Measurements from ENCODE around the gene TLE1. TPM values are rescaled to one million over a fixed set of nuclear protein-coding genes. Genes with fewer than 3 reads are reported as not detected.

TLE1 gene
- total RNA-seq, 2 experiments from 2014 or later = 0.07 to 0.23 TPM

DNA sequence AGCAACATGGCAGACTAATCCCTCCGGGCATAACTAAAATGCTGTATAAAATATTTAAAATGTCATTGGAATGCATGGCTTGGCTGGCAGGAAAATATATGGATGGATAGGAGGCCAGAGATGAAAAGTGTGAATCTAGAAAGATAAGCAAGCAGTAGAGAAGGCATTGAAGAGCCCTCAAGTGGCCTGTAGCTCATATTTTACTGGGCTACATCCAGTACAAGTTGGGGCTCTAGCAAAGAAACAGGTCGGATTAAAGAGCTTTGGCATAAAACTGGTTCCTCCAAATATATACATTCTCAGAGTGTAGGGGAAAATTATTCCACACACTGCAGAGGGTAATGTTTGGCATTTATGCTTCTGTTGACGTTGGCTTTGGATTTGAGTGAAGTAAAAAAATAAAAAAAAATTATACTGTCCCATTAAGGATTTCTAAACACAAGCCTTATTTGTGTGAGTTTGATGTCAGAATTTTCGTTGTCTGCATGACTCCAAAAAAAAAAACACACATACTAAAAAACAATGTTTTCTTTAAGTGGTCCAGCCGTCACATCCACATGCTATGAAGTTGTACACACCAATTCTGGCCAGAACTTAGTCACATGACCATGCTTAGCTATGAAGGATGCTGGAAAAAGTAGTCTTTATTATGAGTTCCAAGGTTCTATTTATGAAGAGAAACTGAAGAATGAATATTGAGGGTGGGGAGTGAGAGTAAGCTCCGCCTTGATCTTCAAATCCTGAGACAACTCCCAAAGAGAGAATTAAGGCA, 147.0 kb downstream of the TLE1 start:
- POLR2A ChIA-PET = no interaction called here

GRCh38 chr9:81540142-81540710, 149.1 kb downstream of the TLE1 start:
- intact Hi-C loops (cut with DNase I, micrococcal nuclease) = no loop called here
- CTCF ChIA-PET = no interaction called here
- H3K4me3 Mint-ChIP-seq = no peak overlapping the region

More for the DNA sequence above, 147.0 kb downstream of the TLE1 start:
- intact Hi-C loops (cut with DNase I, micrococcal nuclease) = no loop called here
- Mint-ChIP-seq H3K27me3 (no peaks in the 10 kb centered on the region), H3K9me3 (ENCODE audit: low read depth) (peaks cover 1% of the 10 kb centered on the region), H3K27ac (no peak overlapping the region), H3K36me3 (ENCODE audit: low read depth) (no peaks in the 10 kb centered on the region), H3K4me3 (no peak overlapping the region), H3K4me1 (no peaks in the 10 kb centered on the region)
- ATAC-seq (no peak), DNase-seq (no peak)
- CTCF ChIA-PET = no interaction called here

DNA sequence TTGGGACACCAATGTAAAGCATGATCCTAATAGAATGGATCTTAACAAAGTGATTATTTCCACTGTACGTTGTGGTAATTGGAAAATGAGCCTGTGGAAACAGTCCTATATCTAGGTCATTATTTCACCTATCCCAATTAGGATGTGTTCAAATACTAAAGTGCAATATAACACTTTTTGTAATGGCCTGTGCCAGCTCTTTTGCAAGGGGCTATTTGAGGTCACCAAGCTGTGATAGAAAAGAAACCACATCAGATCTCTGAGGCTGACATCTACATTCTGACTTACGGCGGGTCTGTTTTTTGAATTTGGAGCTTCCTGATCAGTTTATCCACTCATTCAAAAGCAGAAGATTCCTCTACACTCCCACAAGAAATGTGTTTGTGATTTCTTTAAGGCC, 150.0 kb downstream of the TLE1 start:
- H3K27me3 Mint-ChIP-seq = no peaks in the 10 kb centered on the region
- H3K4me3 Mint-ChIP-seq = no peak overlapping the region
- no peak for DNase-seq
- CTCF ChIA-PET = no interaction called here
- POLR2A ChIA-PET = no interaction called here
- ATAC-seq = no peak
- H3K4me1 Mint-ChIP-seq = no peaks in the 10 kb centered on the region
- H3K36me3 Mint-ChIP-seq (ENCODE audit: low read depth) = no peaks in the 10 kb centered on the region
- no peak overlapping the region for H3K27ac Mint-ChIP-seq
- intact Hi-C loops (cut with DNase I, micrococcal nuclease) = no loop called here
- H3K9me3 Mint-ChIP-seq (ENCODE audit: low read depth) = peaks cover 1% of the 10 kb centered on the region

More at GRCh38 chr9:81540142-81540710, 149.1 kb downstream of the TLE1 start:
- no peaks in the 10 kb centered on the region for H3K4me1 Mint-ChIP-seq
- H3K36me3 Mint-ChIP-seq (ENCODE audit: low read depth) = no peaks in the 10 kb centered on the region
- H3K9me3 Mint-ChIP-seq (ENCODE audit: low read depth) = peaks cover 1% of the 10 kb centered on the region
- no peaks in the 10 kb centered on the region for H3K27me3 Mint-ChIP-seq
- no peak overlapping the region for H3K27ac Mint-ChIP-seq
- no peak for DNase-seq
- no peak for ATAC-seq
- POLR2A ChIA-PET = no interaction called here

DNA sequence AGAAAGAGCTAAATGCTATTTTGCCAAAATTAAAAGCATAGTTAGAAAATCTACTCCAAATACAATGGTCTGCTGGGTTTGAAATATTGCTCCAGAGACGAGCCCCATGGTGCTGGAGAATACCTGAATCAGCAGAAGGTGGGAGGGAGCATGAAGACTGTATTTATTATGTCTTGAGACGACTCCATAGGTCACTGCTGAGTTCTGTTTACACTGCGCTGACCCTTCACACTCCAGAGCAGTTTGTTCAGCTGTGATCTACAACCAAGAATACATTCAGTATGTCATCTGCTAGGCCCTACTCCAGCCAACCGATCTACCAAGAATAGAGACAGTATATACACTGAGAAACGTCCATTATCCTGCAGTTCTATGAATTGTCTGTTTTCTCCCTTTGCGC, 150.5 kb downstream of the TLE1 start:
- intact Hi-C loops (cut with DNase I, micrococcal nuclease) = no loop called here
- POLR2A ChIA-PET = no interaction called here

DNA sequence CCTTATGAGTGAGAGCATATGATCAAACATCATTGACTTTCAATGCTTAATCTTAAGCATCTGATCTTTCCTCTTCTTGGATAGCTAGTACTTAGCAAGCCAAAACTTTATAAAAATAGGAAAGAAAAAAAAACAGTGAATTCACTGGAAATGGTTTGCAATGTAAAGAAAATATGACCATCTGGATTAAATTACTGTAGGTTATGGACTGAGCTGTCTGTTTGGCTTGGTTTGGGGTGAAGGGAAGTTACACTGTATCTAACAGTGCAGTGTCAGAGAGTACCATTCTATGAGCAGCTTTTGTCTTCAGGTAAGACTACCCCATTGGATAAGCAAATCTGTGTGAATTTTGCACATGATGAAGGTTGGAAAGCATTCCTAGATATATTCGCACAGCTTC, 151.4 kb downstream of the TLE1 start:
- ChIA-PET CTCF (no interaction called here), POLR2A (interaction anchor here (0.5 kb wide), 1 partner anchor 1473 kb away, joined by 3 read pairs; no protein-coding TSS in a partner anchor)
- H3K36me3 Mint-ChIP-seq (ENCODE audit: low read depth) = no peaks in the 10 kb centered on the region

More for the DNA sequence above, 150.5 kb downstream of the TLE1 start:
- Mint-ChIP-seq H3K27ac (no peak overlapping the region), H3K27me3 (no peaks in the 10 kb centered on the region), H3K36me3 (ENCODE audit: low read depth) (no peaks in the 10 kb centered on the region), H3K4me3 (no peak overlapping the region), H3K4me1 (no peaks in the 10 kb centered on the region), H3K9me3 (ENCODE audit: low read depth) (peaks cover 1% of the 10 kb centered on the region)
- CTCF ChIA-PET = no interaction called here
- ATAC-seq (no peak), DNase-seq (no peak)

GRCh38 chr9:81536242-81537025, 152.9 kb downstream of the TLE1 start:
- Mint-ChIP-seq H3K4me3 (no peak overlapping the region), H3K9me3 (ENCODE audit: low read depth) (peaks cover 1% of the 10 kb centered on the region), H3K27ac (no peak overlapping the region), H3K4me1 (no peaks in the 10 kb centered on the region), H3K36me3 (ENCODE audit: low read depth) (no peaks in the 10 kb centered on the region), H3K27me3 (no peaks in the 10 kb centered on the region)
- ChIA-PET CTCF (no interaction called here), POLR2A (interaction anchor here (0.7 kb wide), 1 partner anchor 74 kb away, joined by 3 read pairs; no protein-coding TSS in a partner anchor)
- ATAC-seq (no peak), DNase-seq (no peak)
- intact Hi-C loops (cut with DNase I, micrococcal nuclease) = no loop called here

More for the DNA sequence above, 151.4 kb downstream of the TLE1 start:
- Mint-ChIP-seq H3K4me3 (no peak overlapping the region), H3K9me3 (ENCODE audit: low read depth) (peaks cover 1% of the 10 kb centered on the region), H3K4me1 (no peaks in the 10 kb centered on the region), H3K27ac (no peak overlapping the region), H3K27me3 (no peaks in the 10 kb centered on the region)
- DNase-seq (no peak), ATAC-seq (no peak)
- intact Hi-C loops (cut with DNase I, micrococcal nuclease) = no loop called here

- intact Hi-C loops (cut with DNase I, micrococcal nuclease) = no loop called here
- no peaks in the 10 kb centered on the region for H3K36me3 Mint-ChIP-seq (ENCODE audit: low read depth)
Observed at GRCh38 chr9:81535542-81536241, 153.7 kb downstream of the TLE1 start.

GRCh38 chr9:81534138-81534875, 155.0 kb downstream of the TLE1 start:
- ChIA-PET CTCF (no interaction called here), POLR2A (no interaction called here)
- H3K4me3 Mint-ChIP-seq = no peak overlapping the region
- no peaks in the 10 kb centered on the region for H3K36me3 Mint-ChIP-seq (ENCODE audit: low read depth)
- intact Hi-C loops (cut with DNase I, micrococcal nuclease) = no loop called here
- H3K4me1 Mint-ChIP-seq = no peaks in the 10 kb centered on the region
- DNase-seq (no peak), ATAC-seq (no peak)
- peaks cover 1% of the 10 kb centered on the region for H3K9me3 Mint-ChIP-seq (ENCODE audit: low read depth)
- no peaks in the 10 kb centered on the region for H3K27me3 Mint-ChIP-seq
- H3K27ac Mint-ChIP-seq = no peak overlapping the region

More at GRCh38 chr9:81535542-81536241, 153.7 kb downstream of the TLE1 start:
- no peak overlapping the region for H3K4me3 Mint-ChIP-seq
- DNase-seq (no peak), ATAC-seq (no peak)
- H3K27ac Mint-ChIP-seq = no peak overlapping the region
- CTCF ChIA-PET = no interaction called here
- no peaks in the 10 kb centered on the region for H3K4me1 Mint-ChIP-seq
- peaks cover 1% of the 10 kb centered on the region for H3K9me3 Mint-ChIP-seq (ENCODE audit: low read depth)
- H3K27me3 Mint-ChIP-seq = no peaks in the 10 kb centered on the region
- POLR2A ChIA-PET = no interaction called here

Other genes with a start within 250 kb of the TLE1 start
- gene SPATA31D4, start 238.9 kb upstream of the TLE1 start, total RNA-seq = not detected